ENCODE data around the gene GNPTG.

GRCh38 chr16:1330931-1331711 is 20.6 kb upstream of the GNPTG start:
- TF ChIP-seq CTCF (IDR thresholded peaks at IDR 0.05): no peak
- TF ChIP-seq POLR2A (IDR thresholded peaks at IDR 0.05): no peak
- no peak for TF ChIP-seq EP300 (IDR thresholded peaks at IDR 0.05; ENCODE audit: low read depth)
- TF ChIP-seq POLR2AphosphoS5 (IDR thresholded peaks at IDR 0.05): no peak

Measured in transverse colon (tissue), 4 donors.